AG04450 (cell line): ENCODE data around the gene MBD3L2. TPM values are rescaled to one million over a fixed set of nuclear protein-coding genes. Genes with fewer than 3 reads are reported as not detected.
"Not testable (repeated sequence)": the region's sequence is repeated elsewhere in the genome, so short reads cannot be mapped to it uniquely, and the experiment has no call there.

Source experiments
- CTCF ChIA-PET: fragments of 300-600, 350-600 bp; formaldehyde crosslinking; extraction: SDS; loops from one replicate; lab custom pipeline; 2022; ENCODE audit warnings: antibody characterized with exemption, inconsistent platforms; lab: Charles Lee
- POLR2A ChIA-PET: fragments of 350-600 bp; formaldehyde crosslinking; extraction: SDS; loops from one replicate; lab custom pipeline; 2021; ENCODE audit warnings: antibody characterized with exemption, inconsistent platforms; lab: Yijun Ruan, JAX
- DNase-seq: peaks from one replicate; pipeline ENCODE4 v3.0.0-alpha.2; 2011; ENCODE audit warnings: low read depth, low spot score
- H3K27ac ChIP-seq: one replicate; pipeline ENCODE4 v1.5.1; 2012; ENCODE audit warnings: low read depth, low read length, control low read depth
- H3K27me3 ChIP-seq: one replicate; pipeline ENCODE4 v1.6.0; 2012; ENCODE audit warnings: low read length; ENCODE audit not compliant: control insufficient read depth, insufficient read depth
- H3K4me3 ChIP-seq: 2 replicates; pipeline ENCODE4 v1.5.1; 2011; ENCODE audit warnings: mild to moderate bottlenecking, low read depth, low read length, control low read depth
- H3K9me3 ChIP-seq: 2 replicates; pipeline ENCODE4 v1.5.1; 2012; ENCODE audit warnings: low read length; ENCODE audit not compliant: control insufficient read depth, insufficient read depth
- polyA plus RNA-seq: library from polyadenylated mRNA; depleted of rRNA; stranded (reverse); fragments of >200 nt; gene quantifications from 2 replicates; pipeline ENCODE4 v1.2.3, GENCODE V29; 2011

MBD3L2 gene
- polyA plus RNA-seq, 1 experiment: not detected

- H3K27me3 ChIP-seq, POLR2A ChIA-PET, H3K9me3 ChIP-seq, H3K4me3 ChIP-seq, DNase-seq, CTCF ChIA-PET, H3K27ac ChIP-seq: not testable (repeated sequence)
These were observed 18.8 kb upstream of the MBD3L2 start, which contains the start of gene MBD3L5 for GRCh38 chr19:7030278-7030677. MBD3L5 (plus strand) TSS chr19:7030578; CDS start chr19:7030612, 34 bp downstream.

GRCh38 chr19:7040079-7040478 is 9.0 kb upstream of the MBD3L2 start, which contains the start of gene MBD3L4:
MBD3L4 (minus strand) TSS chr19:7040179; CDS start chr19:7040144, 35 bp downstream.
- H3K9me3 ChIP-seq, POLR2A ChIA-PET, CTCF ChIA-PET, H3K27me3 ChIP-seq, DNase-seq, H3K27ac ChIP-seq, H3K4me3 ChIP-seq: not testable (repeated sequence)

- CTCF ChIA-PET, H3K27ac ChIP-seq, H3K27me3 ChIP-seq, H3K9me3 ChIP-seq, H3K4me3 ChIP-seq, POLR2A ChIA-PET, DNase-seq: not testable (repeated sequence)
These were observed 7.6 kb upstream of the MBD3L2 start for GRCh38 chr19:7041563-7041962.

GRCh38 chr19:7051421-7051820 is 2.3 kb downstream of the MBD3L2 start:
- POLR2A ChIA-PET, H3K27me3 ChIP-seq, H3K4me3 ChIP-seq, H3K9me3 ChIP-seq, DNase-seq, H3K27ac ChIP-seq, CTCF ChIA-PET: not testable (repeated sequence)

GRCh38 chr19:7052896-7053295 is 3.8 kb downstream of the MBD3L2 start:
- H3K27me3 ChIP-seq, H3K4me3 ChIP-seq, H3K27ac ChIP-seq, H3K9me3 ChIP-seq, DNase-seq, POLR2A ChIA-PET, CTCF ChIA-PET: not testable (repeated sequence)

GRCh38 chr19:7054635-7055368 is 5.7 kb downstream of the MBD3L2 start:
- H3K9me3 ChIP-seq, POLR2A ChIA-PET, H3K27me3 ChIP-seq: not testable (repeated sequence)

GRCh38 chr19:7055679-7056078 is 6.6 kb downstream of the MBD3L2 start:
- H3K9me3 ChIP-seq, H3K4me3 ChIP-seq, POLR2A ChIA-PET, H3K27me3 ChIP-seq, DNase-seq, H3K27ac ChIP-seq, CTCF ChIA-PET: not testable (repeated sequence)

More at GRCh38 chr19:7054635-7055368, 5.7 kb downstream of the MBD3L2 start:
- H3K4me3 ChIP-seq, CTCF ChIA-PET, H3K27ac ChIP-seq, DNase-seq: not testable (repeated sequence)

GRCh38 chr19:7056371-7056770 is 7.2 kb downstream of the MBD3L2 start:
- POLR2A ChIA-PET, CTCF ChIA-PET, H3K9me3 ChIP-seq, H3K27ac ChIP-seq, DNase-seq, H3K27me3 ChIP-seq, H3K4me3 ChIP-seq: not testable (repeated sequence)

- CTCF ChIA-PET, POLR2A ChIA-PET, H3K27me3 ChIP-seq, H3K9me3 ChIP-seq, H3K4me3 ChIP-seq, H3K27ac ChIP-seq, DNase-seq: not testable (repeated sequence)
These were observed 9.5 kb downstream of the MBD3L2 start, which contains the start of gene MBD3L3 for GRCh38 chr19:7058576-7058975. MBD3L3 (minus strand) TSS chr19:7058676; CDS start chr19:7058605, 71 bp downstream.

GRCh38 chr19:7059977-7060376 is 10.9 kb downstream of the MBD3L2 start:
- H3K27me3 ChIP-seq, CTCF ChIA-PET, H3K9me3 ChIP-seq, H3K27ac ChIP-seq, H3K4me3 ChIP-seq, POLR2A ChIA-PET, DNase-seq: not testable (repeated sequence)
